ENCODE results near the gene CHTF18.

DNA sequence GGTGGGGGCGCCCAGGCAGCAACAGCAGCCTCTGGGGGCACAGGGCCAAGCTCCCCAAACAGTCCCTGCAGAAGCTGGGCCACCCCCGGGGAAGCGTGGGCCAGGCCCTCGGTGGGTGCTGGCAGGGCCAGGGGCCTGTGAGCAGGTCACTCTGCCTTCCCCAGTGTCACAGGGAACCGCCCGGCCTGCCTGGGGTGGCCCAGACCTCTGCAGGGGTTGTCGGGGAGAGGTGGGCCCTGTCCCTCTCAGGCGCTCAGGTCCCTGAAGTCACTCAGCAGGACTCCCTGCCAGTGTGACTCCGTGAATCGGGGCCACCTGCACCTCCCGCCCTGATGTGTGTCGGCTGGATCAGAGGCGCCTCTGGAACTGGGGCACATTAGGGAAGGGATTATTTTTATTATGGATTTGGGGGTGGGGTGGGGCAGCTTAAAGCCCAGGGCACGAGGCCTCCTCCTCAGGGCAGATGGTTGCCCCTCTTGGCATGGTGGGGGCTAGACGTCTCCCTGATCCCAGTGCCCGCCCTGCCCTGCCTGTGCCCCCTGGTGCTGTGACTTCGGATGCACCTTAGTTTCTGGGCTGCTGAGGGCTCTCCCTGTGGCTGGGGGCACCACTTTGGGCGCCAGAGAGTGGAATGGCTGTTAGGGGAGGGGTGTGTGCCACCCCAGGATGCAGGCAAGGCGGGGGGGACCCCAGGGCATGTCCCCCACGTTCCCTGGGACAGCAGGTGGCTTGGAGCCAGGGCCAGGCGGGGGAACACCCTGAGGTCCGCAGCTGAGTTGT, 13.4 kb downstream of the CHTF18 start:
- TF ChIP-seq CTCF (IDR thresholded peaks at IDR 0.05), result no peak
- no peak for TF ChIP-seq POLR2A (IDR thresholded peaks at IDR 0.05)
